Smooth muscle cell (in vitro differentiated cells): ENCODE measurements around the gene CBX8. TPM values are rescaled to one million over a fixed set of nuclear protein-coding genes. Genes with fewer than 3 reads are reported as not detected.

ENCODE experiments used
- DNase-seq: peaks from one replicate; lab custom pipeline; 2025; ENCODE audit not compliant: unreplicated experiment; lab: John Stamatoyannopoulos, UW
- H2AFZ ChIP-seq: fragments of 200-600 bp; sonication (generic); 2 replicates; pipeline ENCODE4 v1.6.0; 2016; ENCODE audit warnings: antibody characterized with exemption, low read depth, mild to moderate bottlenecking
- H3F3A ChIP-seq: fragments of 200-600 bp; sonication (generic); 2 replicates; pipeline ENCODE4 v1.6.0; 2017; ENCODE audit warnings: antibody characterized with exemption, low read depth
- H3K27ac ChIP-seq: fragments of 200-600 bp; sonication (generic); 2 replicates; pipeline ENCODE4 v1.5.1; 2016; ENCODE audit warnings: low read depth, mild to moderate bottlenecking
- H3K27me3 ChIP-seq: fragments of 200-600 bp; sonication (generic); 2 replicates; pipeline ENCODE4 v1.6.1; 2016; ENCODE audit warnings: low read depth, mild to moderate bottlenecking
- H3K36me3 ChIP-seq: fragments of 200-600 bp; sonication (generic); 2 replicates; pipeline ENCODE4 v1.5.1; 2016; ENCODE audit warnings: low read depth
- H3K4me1 ChIP-seq: fragments of 200-600 bp; sonication (generic); 2 replicates; pipeline ENCODE4 v1.5.1; 2016; ENCODE audit warnings: low read depth
- H3K4me2 ChIP-seq: fragments of 200-600 bp; sonication (generic); 2 replicates; pipeline ENCODE4 v1.6.0; 2016; ENCODE audit warnings: mild to moderate bottlenecking
- H3K4me3 ChIP-seq: fragments of 200-600 bp; sonication (generic); 2 replicates; pipeline ENCODE4 v1.5.1; 2016; ENCODE audit warnings: mild to moderate bottlenecking
- H3K79me2 ChIP-seq: fragments of 200-600 bp; sonication (generic); 2 replicates; pipeline ENCODE4 v1.6.0; 2016; ENCODE audit warnings: low read depth, mild to moderate bottlenecking
- H3K9ac ChIP-seq: fragments of 200-600 bp; sonication (generic); 2 replicates; pipeline ENCODE4 v1.6.0; 2016; ENCODE audit warnings: low read depth
- H3K9me3 ChIP-seq: fragments of 200-600 bp; sonication (generic); replicated peaks from 2 replicates; pipeline ENCODE4 v1.5.1; 2016; ENCODE audit warnings: low read depth
- H4K20me1 ChIP-seq: fragments of 200-600 bp; sonication (generic); 2 replicates; pipeline ENCODE4 v1.6.0; 2016; ENCODE audit warnings: low read depth
- WGBS: methylation state at CpG from one replicate; pipeline ENCODE4 v1.1.7; 2016; ENCODE audit warnings: low lambda C conversion rate; 5-methylcytosine and 5-hydroxymethylcytosine counted together
- polyA plus RNA-seq: library from polyadenylated mRNA; unstranded; fragments of >200 nt; fragmentation: Nextera tagmentation; extraction: Ambion mirVana; gene quantifications from 2 replicates; pipeline ENCODE4 v1.2.1, GENCODE V29; 2016
- total RNA-seq: library from RNA; depleted of rRNA; stranded (reverse); fragments of >200 nt; gene quantifications from 2 replicates; pipeline ENCODE4 v1.2.3, GENCODE V29; 2014
- TF ChIP-seq, protein P1 (sequence below): fragments of 200-600 bp; sonication (generic); IDR thresholded peaks from 2 replicates; pipeline ENCODE4 v1.5.1; 2017; ENCODE audit warnings: borderline replicate concordance, mild to moderate bottlenecking, antibody characterized with exemption; ENCODE audit not compliant: insufficient read depth, poor library complexity, severe bottlenecking

CBX8 gene
- total and polyA plus RNA-seq, 2 experiments from 2014 or later = 2.6 to 4.3 TPM

DNA sequence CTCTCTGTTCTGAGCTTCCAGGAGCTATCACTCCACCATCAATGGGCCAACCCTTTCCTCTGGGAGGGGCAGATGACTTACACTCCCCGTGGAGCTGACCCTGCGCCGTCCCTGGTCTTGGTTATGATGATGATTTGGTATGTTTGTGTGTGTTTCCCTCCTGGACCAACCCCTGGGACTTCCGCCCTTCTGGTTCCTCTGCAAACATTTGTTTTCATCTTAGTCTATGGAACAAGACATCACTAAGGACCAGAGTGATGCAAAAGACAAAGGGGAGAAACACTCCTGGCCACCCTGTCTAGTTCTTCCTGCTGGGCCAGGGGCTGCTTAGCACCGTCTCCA is 28.7 kb upstream of the CBX8 start:
- no peak overlapping the region for H3K4me2 ChIP-seq
- H3K9ac ChIP-seq = no peak overlapping the region
- H3K27ac ChIP-seq = no peak overlapping the region
- no peaks in the 10 kb centered on the region for H3K79me2 ChIP-seq
- peaks cover 21% of the 10 kb centered on the region for H3K27me3 ChIP-seq
- no peaks in the 10 kb centered on the region for H3K9me3 ChIP-seq
- no peaks in the 10 kb centered on the region for H3K36me3 ChIP-seq
- no peak overlapping the region for H2AFZ ChIP-seq
- TF ChIP-seq, protein P1, sequence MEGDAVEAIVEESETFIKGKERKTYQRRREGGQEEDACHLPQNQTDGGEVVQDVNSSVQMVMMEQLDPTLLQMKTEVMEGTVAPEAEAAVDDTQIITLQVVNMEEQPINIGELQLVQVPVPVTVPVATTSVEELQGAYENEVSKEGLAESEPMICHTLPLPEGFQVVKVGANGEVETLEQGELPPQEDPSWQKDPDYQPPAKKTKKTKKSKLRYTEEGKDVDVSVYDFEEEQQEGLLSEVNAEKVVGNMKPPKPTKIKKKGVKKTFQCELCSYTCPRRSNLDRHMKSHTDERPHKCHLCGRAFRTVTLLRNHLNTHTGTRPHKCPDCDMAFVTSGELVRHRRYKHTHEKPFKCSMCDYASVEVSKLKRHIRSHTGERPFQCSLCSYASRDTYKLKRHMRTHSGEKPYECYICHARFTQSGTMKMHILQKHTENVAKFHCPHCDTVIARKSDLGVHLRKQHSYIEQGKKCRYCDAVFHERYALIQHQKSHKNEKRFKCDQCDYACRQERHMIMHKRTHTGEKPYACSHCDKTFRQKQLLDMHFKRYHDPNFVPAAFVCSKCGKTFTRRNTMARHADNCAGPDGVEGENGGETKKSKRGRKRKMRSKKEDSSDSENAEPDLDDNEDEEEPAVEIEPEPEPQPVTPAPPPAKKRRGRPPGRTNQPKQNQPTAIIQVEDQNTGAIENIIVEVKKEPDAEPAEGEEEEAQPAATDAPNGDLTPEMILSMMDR = no peak
- no peak overlapping the region for H3K4me3 ChIP-seq
- no peak for DNase-seq
- H3F3A ChIP-seq = peaks cover 6% of the 10 kb centered on the region
- whole genome bisulfite sequencing = 90% methylated on average over 5 of the region's 5 CpGs
- H3K4me1 ChIP-seq = no peaks in the 10 kb centered on the region
- no peaks in the 10 kb centered on the region for H4K20me1 ChIP-seq

DNA sequence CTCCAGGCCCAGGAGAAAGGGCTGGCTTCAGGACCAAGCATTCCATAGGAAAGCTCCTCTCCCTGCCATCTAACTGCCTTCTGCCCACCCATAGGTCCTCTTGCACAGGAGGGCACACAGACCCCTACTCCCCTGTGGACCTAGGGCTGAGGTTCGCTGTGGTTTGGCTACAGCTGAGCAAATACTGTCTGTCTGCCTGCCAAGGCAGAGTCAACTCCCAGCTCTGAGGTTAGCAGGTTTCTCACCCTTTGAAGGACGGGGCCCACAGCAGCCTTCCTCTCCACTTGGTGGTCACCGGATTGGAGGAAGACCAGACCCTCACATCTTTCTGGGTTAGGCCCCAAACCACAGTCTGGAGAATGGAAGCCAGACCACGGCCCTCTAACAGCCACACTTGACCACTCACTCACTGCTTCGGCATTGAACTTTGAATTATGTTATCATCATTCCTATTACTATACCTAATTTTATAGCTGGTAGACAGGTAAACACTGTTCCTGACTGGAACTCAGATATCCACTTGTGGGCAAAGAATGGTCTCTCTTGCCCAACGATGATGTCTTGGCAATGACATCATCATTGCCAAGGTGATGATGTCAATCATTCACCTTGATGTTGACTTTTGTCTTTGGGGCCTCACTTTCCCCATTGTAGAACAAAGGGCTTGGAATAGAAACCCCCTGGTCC is 28.2 kb upstream of the CBX8 start:
- H3K79me2 ChIP-seq = no peaks in the 10 kb centered on the region
- H2AFZ ChIP-seq = no peak overlapping the region
- H3K27me3 ChIP-seq = peaks cover 26% of the 10 kb centered on the region
- no peak for DNase-seq
- H3K4me2 ChIP-seq = no peak overlapping the region
- WGBS = 87% methylated on average over 6 of the region's 6 CpGs
- no peaks in the 10 kb centered on the region for H3K9me3 ChIP-seq
- TF ChIP-seq, protein P1 = no peak
- no peak overlapping the region for H3K9ac ChIP-seq
- peaks cover 2% of the 10 kb centered on the region for H3F3A ChIP-seq
- H3K27ac ChIP-seq = no peak overlapping the region
- no peak overlapping the region for H3K4me3 ChIP-seq
- H3K36me3 ChIP-seq = no peaks in the 10 kb centered on the region
- H4K20me1 ChIP-seq = no peaks in the 10 kb centered on the region
- H3K4me1 ChIP-seq = no peaks in the 10 kb centered on the region

DNA sequence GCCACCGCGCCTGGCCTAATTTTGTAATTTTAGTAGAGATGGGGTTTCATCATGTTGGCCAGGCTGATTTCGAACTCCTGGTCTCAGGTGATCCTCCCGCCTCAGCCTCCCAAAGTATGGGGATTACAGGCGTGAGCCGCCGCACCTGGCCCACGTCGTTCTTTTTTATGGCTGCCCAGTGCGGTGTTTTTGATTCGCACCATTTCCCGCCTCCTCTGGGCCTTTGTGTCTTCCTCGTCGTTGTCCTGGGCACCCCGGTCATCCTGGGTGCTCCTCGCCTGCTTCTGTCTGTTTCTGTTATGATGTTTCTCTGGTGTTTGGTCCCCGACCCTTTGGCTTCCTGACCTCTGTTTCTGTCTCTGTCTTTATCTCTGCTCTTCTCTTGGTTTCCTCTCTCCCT is 27.4 kb upstream of the CBX8 start:
- TF ChIP-seq, protein P1 = no peak
- no peak overlapping the region for H3K9ac ChIP-seq
- no peak for DNase-seq
- H3K9me3 ChIP-seq = no peaks in the 10 kb centered on the region
- no peak overlapping the region for H2AFZ ChIP-seq
- no peak overlapping the region for H3K4me2 ChIP-seq
- peaks cover 34% of the 10 kb centered on the region for H3K27me3 ChIP-seq
- H3K4me3 ChIP-seq = no peak overlapping the region
- H3K4me1 ChIP-seq = no peaks in the 10 kb centered on the region
- H3K36me3 ChIP-seq = no peaks in the 10 kb centered on the region
- H4K20me1 ChIP-seq = no peaks in the 10 kb centered on the region
- 96% methylated on average over 17 of the region's 17 CpGs for WGBS
- H3K27ac ChIP-seq = no peak overlapping the region
- no peaks in the 10 kb centered on the region for H3K79me2 ChIP-seq
- no peaks in the 10 kb centered on the region for H3F3A ChIP-seq

DNA sequence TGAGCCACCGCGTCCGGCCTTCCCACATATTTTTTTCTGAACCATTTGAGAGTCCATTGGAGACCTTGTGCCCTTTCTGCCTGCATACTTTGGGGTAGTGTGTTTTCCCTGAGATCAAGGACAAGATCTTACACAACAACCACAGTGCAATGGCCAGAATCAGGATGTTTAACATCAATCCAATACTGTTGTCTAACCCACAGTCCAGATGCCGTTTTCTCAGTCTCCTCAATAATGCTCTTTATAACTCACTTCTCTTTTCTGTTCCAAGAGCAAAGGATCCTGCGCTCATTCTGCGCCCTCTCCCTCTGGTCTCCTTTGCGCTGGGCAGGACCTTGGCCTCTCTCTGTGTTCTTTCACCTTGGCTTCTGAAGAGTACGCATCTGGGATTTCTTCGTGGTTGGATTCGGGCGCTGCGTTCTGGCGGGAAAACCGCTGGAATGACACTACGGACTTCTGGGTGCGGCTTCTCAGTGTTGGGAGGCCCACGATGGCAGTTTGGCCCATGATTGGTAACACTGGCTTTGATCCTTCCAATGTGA is 25.8 kb upstream of the CBX8 start:
- TF ChIP-seq, protein P1 = no peak
- Histone ChIP-seq H3K4me2 (no peak overlapping the region), H2AFZ (no peak overlapping the region), H3K9me3 (no peaks in the 10 kb centered on the region), H3K79me2 (no peaks in the 10 kb centered on the region), H3K36me3 (no peaks in the 10 kb centered on the region), H3K4me3 (no peak overlapping the region), H3K9ac (no peak overlapping the region), H3K4me1 (no peaks in the 10 kb centered on the region), H3K27me3 (peaks cover 49% of the 10 kb centered on the region), H3K27ac (no peak overlapping the region), H4K20me1 (no peaks in the 10 kb centered on the region), H3F3A (no peaks in the 10 kb centered on the region)
- DNase-seq = no peak
- 96% methylated on average over 17 of the region's 17 CpGs for WGBS
